DMS79 (cell line): ENCODE data around the gene NMT1.
A peak's percentile ranks its signal among the peaks of the same experiment; 100 is the strongest.

Experiments used
- DNase-seq: peaks from one replicate; lab custom pipeline; 2025; lab: John Stamatoyannopoulos, UW

Gene NMT1

GRCh38 chr17:45060797-45061605 lies at the start of gene NMT1:
Gene NMT1 (plus strand): TSS chr17:45061317. CDS start chr17:45061330, 13 bp downstream.
- peak; percentile 99 for DNase-seq

- no peak for DNase-seq
Observed at GRCh38 chr17:45011767-45012166, 49.4 kb upstream of the NMT1 start.

DNA sequence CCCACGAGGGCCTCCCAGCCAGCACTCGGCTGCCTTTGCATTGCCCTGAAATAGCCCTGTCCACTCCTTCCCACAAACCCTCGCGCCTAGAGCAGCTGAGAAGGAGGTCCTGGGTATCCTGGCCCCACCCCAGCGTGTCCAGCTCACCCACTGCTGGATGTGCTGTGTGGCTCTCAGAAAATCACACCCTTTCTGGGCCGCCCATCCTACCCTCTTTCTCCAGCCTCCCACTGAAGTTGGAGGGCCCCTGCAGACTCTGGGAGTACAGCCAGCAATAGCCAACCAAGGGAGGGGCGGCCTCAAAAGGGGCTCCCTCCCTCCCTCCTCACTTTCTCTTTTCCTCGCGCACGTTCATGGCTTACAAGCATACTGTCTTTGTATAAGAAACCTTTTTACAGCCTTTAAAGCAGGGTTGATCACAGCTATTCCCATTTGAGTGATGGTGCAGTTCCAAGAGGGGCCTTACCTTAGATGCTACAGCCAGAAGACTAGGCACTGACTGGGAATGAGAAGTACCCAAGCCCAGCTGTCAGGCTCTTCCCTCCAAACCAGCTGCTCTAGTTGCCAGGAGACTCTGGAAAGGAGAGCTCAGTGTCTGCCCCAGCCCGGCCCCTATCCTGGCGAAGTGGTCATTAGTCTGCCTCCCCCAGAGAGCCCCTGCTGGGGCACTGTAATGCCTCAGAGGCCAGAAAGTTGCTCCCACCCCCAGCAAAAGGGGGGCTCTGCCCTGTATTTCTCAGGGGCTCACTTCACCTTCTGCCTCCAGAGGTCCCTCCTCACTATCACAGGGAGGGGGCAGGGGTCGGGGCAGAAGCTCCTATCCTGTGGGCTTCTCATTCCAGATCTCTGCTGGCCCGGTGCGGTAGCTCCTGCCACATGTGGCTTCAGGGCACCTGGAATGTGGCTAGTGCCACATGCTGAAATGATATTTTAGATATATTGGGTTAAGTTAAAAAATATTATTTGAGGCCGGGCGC lies 47.8 kb upstream of the NMT1 start:
- DNase-seq, result peak; percentile 59

GRCh38 chr17:45016237-45016636 lies 44.9 kb upstream of the NMT1 start:
- no peak for DNase-seq

- DNase-seq, result no peak
Observed at GRCh38 chr17:45016823-45017222, 44.3 kb upstream of the NMT1 start.

GRCh38 chr17:45018514-45018847 lies 42.6 kb upstream of the NMT1 start:
- no peak for DNase-seq

DNA sequence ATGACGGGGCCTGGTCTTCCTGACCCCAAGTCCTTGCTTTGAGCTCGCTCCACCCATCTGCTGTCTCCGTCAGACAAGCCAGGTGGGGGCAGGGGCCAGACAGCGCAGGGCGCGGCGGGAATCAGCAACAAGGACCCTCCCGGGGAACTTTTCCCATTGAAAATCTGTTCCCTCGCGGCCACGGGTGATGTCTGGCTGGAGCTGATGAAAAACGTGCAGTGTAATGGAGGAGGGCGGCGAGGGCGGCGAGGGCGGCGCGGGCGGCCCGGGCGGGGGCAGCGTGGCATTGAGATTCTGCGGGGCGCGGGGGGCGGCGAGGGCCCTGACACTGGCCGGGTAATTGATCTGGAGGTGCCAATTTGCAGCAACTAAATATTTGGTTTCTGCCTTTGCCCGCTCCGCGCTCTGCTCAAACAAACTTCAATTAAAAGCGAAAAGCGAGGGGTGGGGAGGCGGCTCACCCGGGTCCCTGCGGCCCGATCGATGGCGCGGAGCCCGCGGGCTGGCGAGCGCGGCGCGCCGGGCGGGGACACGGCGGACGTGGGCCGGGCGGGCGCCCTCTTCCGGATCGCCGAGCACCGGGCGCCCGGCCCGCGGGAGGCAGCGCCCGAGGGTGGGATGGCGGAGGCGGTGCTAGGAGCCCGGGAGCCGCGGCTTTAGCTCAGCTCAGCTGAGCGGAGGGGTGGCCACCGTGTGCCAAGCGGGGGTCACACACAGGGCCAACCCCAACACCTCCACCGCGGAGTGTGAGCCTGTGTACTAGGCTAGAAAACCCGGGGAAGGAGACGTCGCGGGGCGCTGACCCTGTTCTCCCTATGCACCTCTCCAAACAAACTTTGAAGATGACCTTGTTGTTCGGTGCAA lies 42.0 kb upstream of the NMT1 start:
- peak; percentile 20 for DNase-seq

DNA sequence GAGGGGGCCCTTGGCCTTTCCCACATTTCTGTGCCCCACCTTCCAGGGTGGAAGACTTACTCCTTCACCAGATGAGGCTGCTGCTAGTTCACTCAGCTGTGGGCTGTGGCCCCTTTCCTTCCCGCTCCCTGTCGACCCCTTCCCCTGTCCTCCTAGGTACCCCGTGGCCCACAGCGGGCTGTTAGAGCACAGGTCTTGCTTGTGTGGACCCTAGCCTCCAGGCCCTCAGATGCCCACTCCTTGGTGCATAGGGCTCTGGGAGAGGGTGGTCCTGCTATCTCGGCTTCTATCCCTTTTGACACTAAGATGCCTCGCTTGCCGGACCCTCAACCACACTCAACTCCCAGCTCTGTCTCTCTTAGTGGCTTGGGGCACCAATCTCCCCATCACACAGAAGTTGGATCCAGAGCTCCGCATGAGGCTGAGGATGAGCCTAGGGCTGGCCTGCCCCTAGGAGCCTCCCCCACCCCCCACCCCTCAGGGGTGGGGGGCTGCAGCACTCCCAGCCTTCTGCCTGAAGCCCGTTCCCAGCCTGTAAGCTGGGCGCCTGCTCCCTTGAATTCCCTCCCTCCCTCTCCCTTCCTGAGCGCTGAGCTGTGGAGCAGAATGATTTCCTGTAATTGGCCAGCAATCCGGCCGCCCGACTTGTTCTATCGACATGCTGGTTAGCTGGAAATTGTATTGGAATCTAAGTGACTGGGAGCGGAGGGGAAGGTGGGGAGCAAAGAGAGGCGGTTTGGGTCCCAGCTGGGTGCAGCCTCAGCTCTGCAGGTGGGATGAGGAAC lies 40.6 kb upstream of the NMT1 start:
- DNase-seq, result no peak

DNA sequence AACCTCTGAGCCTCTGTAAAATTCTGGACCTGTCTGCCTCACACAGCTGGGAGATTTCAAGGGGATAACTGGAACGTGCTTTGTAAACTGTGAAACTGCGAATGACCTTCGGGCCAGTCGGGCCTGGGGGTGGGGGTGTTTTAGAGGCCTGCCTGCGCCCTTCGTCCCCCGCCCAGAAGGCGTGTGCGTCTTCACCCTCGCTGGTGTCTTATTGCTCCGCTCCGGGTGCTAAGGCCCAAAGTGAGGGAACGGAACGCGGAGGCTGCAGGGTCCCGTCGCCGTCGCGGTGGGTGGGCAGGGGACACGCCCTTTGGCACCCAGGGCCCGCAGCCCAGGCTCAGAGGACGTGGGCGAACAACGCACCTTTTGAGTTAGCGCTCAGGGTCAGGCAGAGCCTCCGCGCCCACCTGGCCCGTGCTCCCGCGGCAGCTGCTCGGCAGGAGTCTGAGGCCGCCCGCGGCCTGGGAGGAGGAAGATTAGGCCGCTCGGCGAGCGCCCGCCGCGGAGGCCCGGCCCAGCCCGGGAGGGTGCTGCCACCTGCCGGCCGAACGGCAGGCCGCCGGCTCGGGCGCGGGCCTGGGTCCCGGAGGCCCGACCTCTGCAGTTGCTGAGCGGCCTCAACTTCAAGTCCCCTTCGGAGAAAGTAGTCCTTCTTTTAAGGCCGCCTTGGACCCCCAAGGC lies 39.4 kb upstream of the NMT1 start:
- no peak for DNase-seq

DNA sequence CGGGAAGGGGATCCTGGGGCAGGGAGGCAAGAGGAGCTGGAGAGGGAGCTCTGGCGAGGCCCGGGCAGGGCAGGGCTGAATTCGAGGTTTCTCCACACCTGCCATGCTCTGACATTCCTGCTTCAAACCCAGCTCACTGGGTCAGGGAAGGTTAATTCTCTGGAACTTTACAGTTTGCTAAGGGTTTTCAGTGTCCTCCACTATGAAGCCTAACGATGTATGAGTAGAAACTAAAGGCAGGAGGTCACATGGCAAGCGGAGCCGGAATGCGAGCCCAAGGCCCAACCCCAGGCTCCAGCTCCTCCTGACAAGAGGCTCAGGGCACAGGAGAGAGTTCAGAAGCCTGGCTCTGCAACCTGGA lies 38.8 kb upstream of the NMT1 start:
- DNase-seq, result no peak

- no peak for DNase-seq
Observed at GRCh38 chr17:45022655-45023339, 38.3 kb upstream of the NMT1 start.

GRCh38 chr17:45029096-45029495 lies 32.0 kb upstream of the NMT1 start:
- DNase-seq, result no peak

DNA sequence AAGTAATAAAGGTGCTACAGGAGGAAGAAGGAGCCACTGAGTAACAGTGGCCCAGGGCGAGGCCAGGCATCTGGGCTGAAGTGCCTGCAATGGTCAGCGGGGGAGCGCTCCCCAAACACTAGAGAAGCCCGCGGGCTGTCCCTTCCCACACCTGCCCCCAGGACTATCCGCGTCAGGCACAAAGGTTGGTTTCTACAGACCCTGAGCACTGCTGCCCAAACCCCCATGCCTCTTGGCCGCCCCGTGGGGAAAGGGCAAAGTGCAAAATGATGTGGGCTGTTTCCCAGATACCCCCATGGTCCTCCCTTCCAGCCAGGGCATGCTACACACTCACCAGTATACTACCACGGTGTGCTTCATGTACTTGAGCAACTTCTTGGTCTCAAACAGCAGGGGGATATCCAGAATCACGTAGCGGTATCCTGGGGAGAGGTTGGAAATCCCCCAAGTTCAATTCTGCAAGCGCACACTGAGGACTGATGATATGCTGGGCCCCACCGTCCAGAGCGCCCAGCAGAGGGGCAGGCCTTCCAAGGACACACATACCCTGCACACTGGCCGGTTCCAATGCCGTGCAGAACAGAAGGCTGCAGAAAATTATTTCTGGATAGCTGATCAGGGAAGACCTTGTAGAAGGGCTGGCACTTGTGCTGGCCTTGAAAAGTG lies 31.2 kb upstream of the NMT1 start:
- no peak for DNase-seq

DNA sequence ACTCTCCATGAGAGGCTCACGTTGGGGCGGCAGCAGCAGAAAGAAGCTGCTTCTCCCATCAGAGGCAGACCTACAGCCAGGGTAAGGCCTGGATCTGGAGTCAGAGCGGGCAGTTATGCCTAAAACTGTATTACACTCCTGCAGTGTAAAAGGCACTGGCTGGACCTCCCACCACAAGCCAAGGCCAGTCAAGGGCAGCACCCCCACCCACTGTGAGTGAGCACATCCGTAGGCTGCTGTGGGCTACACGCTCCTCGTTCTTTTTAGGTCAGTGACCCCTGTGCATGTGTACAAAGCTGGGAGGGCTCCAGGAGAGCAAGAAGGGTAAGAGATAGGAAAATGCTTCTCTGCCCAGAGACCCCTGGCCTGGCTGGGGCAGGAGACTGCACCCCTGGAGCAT lies 30.4 kb upstream of the NMT1 start:
- DNase-seq, result no peak

DNA sequence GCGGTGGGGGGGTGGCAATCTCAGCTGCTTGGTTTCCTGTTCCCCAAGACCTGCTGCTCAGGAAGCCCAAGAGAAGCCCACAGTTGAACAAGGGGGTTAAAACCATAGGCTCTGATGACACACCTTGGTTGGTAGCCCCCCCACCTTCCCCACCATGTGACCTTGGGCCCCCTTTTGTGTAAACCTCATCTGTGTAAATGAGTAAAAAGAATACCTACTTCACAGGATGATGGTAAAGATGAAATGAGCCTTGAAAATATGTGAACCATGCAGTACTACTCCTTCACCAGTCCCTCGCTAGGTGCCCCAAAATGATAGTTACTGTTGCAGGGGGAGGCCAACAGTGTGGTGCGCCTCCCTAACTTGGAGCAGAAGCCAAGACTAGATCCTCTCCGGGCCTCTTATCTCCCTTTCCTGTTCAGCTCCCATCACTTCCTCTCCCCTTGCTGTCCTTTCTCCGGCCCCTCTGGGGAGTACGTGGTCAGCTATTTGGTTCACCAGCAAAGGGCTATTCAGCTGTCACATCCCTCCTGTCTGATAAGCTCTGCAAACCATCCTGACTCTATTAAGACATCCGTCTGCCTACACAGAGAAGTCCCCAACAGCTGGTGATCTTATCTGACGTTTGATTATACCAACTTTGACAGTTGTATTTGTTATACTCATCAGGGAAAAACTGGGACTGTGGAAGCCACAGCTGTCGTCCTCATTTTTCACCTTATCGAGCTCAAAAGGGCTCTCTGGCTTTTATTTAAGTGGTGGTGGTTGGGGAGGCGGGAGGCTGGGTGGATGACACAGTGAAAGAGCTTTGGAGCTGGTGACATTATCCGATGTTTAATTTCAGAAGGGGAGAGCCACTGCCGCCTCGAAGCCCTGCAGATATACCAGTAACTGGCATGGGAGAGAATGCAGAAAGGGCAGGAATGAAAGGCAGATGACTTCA lies 29.6 kb upstream of the NMT1 start:
- DNase-seq, result no peak

- no peak for DNase-seq
Observed at GRCh38 chr17:45032174-45032541, 29.0 kb upstream of the NMT1 start.

DNA sequence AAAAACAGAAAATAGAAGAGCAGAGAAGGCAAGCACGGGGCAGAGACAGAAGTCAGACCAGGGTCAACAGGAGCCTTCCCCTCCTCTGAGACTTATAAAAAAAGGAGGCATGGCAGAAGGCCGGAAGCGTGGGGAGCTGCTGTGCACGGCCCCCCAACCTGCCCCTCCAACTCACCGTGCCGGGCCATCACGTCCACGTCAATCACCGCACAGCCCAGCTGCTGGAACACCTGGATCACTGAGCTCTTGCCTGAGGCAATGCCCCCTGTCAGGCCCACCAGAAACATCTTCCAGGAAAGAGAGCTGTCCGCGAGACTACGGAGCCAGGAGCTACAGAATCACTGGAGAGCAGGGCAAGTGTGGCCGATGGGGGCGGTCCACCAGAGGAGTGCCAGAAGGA lies 26.5 kb upstream of the NMT1 start:
- no peak for DNase-seq

DNA sequence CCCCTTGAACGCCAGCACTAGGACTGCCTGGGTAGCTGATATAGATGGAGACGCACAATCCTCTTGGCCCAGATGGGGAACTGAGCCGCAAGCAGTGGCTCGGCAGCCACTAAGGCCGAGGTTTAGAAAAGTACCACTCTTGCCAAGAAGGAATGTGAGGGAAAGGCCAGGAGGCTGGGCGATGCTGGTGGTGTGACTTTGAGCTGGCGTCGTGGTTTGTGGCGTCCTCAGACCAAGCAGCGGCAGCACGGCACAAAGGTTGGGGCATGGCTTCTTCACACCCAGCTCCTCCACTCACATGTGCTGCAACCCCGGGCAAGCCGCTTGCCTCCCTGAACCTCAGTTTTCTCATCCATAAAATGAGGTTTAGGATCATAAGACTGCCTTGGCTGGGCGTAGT lies 25.3 kb upstream of the NMT1 start:
- no peak for DNase-seq

- DNase-seq, result no peak
Observed at GRCh38 chr17:45036691-45037090, 24.4 kb upstream of the NMT1 start.
